ENCODE data around the gene PRKAG3.
"Not testable (repeated sequence)": the region's sequence is repeated elsewhere in the genome, so short reads cannot be mapped to it uniquely, and the experiment has no call there.

Gene PRKAG3

GRCh38 chr2:218780046-218780445 lies 51.6 kb downstream of the PRKAG3 start:
- DNase-seq = no peak

DNA sequence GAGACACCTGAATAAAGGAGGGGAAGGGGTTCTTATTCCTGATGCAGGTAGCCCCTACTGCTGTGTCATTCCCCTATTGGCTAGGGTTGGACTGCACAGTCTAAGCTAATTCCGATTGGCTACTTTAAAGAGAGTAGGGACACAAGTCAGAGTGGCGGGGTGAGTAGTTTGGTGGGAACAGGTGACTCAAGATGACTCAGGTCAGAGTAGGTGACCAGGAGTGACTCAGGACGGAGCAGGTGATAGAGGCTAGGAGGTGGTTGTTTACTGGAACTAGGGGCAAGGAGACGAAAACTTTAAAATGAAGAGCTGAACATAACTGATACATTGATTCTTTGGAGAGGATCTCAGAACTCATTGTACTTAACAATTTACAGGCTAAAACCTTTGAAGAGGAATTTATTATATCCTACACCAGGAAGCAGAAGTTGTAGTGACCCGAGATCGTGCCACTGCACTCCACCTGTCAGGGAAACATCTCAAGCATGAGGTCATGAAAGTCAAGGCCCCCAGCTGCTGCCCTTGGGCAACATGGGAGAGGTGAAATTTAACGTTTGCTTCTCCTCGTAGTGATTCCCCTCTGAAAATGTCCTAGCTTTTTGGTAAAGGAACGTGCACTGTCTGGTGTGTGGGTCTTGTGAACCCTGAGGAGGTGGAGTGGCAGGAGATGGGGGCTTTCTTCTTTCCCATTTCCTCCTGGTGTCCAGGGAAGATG lies 54.2 kb downstream of the PRKAG3 start:
- no peak for DNase-seq

- DNase-seq = no peak
These were observed 55.1 kb downstream of the PRKAG3 start for GRCh38 chr2:218776488-218776887.

DNA sequence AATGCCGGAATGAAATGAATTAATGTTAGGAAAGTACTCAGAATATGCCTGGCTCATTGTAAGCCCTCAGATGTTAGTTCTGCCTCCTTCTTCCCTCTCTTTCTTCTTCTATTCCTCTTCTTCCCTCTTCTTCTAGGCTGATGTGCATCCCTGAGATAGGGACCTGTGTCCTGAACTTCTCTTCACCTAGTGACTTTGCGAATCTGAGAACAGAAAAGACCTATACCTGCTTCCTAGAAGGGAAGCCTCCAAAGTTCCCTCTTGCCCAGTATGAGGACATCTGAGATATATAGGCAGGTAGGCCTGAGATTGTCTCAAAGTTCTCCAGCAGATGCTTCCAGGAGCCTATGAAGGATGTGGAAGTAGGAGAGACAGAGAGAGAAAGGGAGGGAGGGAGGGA lies 57.7 kb downstream of the PRKAG3 start:
- no peak for DNase-seq

- not testable (repeated sequence) for DNase-seq
These were observed 58.8 kb downstream of the PRKAG3 start for GRCh38 chr2:218772759-218773158.

Measured in NCI-H226 (cell line).